ENCODE measurements around the gene CDCP2.

CDCP2 gene

DNA sequence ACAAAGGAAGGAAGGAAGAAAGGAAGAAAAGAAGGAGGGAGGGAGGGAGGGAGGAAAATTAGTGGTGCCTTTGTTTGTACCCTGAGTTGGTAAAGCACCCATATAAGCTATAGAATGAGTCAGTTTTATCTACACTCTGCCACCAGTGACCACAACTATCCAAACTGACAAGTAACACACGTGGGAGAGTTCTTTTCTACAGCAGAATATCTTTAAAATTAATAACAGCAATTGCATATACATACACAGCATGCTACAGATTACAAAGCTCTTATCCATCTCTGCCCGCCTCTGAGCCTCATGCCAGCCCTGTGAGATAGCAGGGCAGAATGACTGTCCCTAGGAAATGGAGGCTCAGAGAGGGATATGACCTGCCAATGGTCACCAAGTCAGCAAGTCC lies 20.3 kb downstream of the CDCP2 start:
- H3K4me3 ChIP-seq (ENCODE audit: low read length), result no peak overlapping the region
- H3K27ac ChIP-seq (ENCODE audit: low read length), result no peak overlapping the region
- H3K27me3 ChIP-seq (ENCODE audit: control insufficient read depth, insufficient read depth, low read length), result no peaks in the 10 kb centered on the region
- H3K36me3 ChIP-seq (ENCODE audit: control insufficient read depth, low read depth, low read length), result no peaks in the 10 kb centered on the region
- H3K4me1 ChIP-seq (ENCODE audit: control insufficient read depth, low read depth, low read length), result peaks cover 28% of the 10 kb centered on the region
- no peaks in the 10 kb centered on the region for H3K9me3 ChIP-seq (ENCODE audit: control insufficient read depth, low read depth, low read length)
- H3K9ac ChIP-seq (ENCODE audit: low read length), result no peak overlapping the region

DNA sequence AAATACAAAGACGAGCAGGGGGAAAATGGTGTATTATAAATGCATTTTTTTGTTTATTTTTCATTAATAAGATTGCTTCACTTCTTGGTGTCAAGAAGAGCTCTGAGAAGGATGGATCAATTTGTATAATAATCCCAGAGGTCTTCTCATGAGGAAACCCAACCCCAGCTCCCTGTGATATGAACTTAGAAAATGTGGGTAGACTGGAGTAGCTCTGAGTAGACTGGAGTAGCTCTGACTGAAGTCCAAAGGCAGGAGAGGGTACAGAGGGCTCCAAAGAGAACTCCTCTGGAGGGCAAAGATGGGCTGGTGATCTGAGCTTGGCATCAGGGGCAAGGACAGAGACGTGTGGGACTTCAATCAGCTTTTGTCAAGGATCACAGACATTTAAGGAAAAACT lies 21.4 kb downstream of the CDCP2 start:
- Histone ChIP-seq H3K27me3 (ENCODE audit: control insufficient read depth, insufficient read depth, low read length) (no peaks in the 10 kb centered on the region), H3K27ac (ENCODE audit: low read length) (no peak overlapping the region), H3K4me3 (ENCODE audit: low read length) (no peak overlapping the region), H3K36me3 (ENCODE audit: control insufficient read depth, low read depth, low read length) (no peaks in the 10 kb centered on the region), H3K4me1 (ENCODE audit: control insufficient read depth, low read depth, low read length) (peaks cover 18% of the 10 kb centered on the region), H3K9ac (ENCODE audit: low read length) (no peak overlapping the region), H3K9me3 (ENCODE audit: control insufficient read depth, low read depth, low read length) (no peaks in the 10 kb centered on the region)

GRCh38 chr1:54129858-54130257 lies 22.9 kb downstream of the CDCP2 start:
- Histone ChIP-seq H3K4me3 (ENCODE audit: low read length) (no peak overlapping the region), H3K36me3 (ENCODE audit: control insufficient read depth, low read depth, low read length) (no peaks in the 10 kb centered on the region), H3K9me3 (ENCODE audit: control insufficient read depth, low read depth, low read length) (no peaks in the 10 kb centered on the region), H3K27me3 (ENCODE audit: control insufficient read depth, insufficient read depth, low read length) (no peaks in the 10 kb centered on the region), H3K9ac (ENCODE audit: low read length) (no peak overlapping the region), H3K4me1 (ENCODE audit: control insufficient read depth, low read depth, low read length) (peaks cover 2% of the 10 kb centered on the region), H3K27ac (ENCODE audit: low read length) (no peak overlapping the region)

GRCh38 chr1:54127594-54128300 lies 25.1 kb downstream of the CDCP2 start:
- Histone ChIP-seq H3K9me3 (ENCODE audit: control insufficient read depth, low read depth, low read length) (no peaks in the 10 kb centered on the region), H3K4me3 (ENCODE audit: low read length) (no peak overlapping the region), H3K4me1 (ENCODE audit: control insufficient read depth, low read depth, low read length) (peaks cover 8% of the 10 kb centered on the region), H3K27ac (ENCODE audit: low read length) (no peak overlapping the region), H3K9ac (ENCODE audit: low read length) (no peak overlapping the region), H3K27me3 (ENCODE audit: control insufficient read depth, insufficient read depth, low read length) (peaks cover 3% of the 10 kb centered on the region), H3K36me3 (ENCODE audit: control insufficient read depth, low read depth, low read length) (no peaks in the 10 kb centered on the region)

- Histone ChIP-seq H3K9ac (ENCODE audit: low read length) (no peak overlapping the region), H3K4me3 (ENCODE audit: low read length) (no peak overlapping the region), H3K27ac (ENCODE audit: low read length) (no peak overlapping the region), H3K27me3 (ENCODE audit: control insufficient read depth, insufficient read depth, low read length) (peaks cover 14% of the 10 kb centered on the region), H3K36me3 (ENCODE audit: control insufficient read depth, low read depth, low read length) (no peaks in the 10 kb centered on the region), H3K4me1 (ENCODE audit: control insufficient read depth, low read depth, low read length) (peaks cover 8% of the 10 kb centered on the region), H3K9me3 (ENCODE audit: control insufficient read depth, low read depth, low read length) (no peaks in the 10 kb centered on the region)
Measured at GRCh38 chr1:54126271-54126815, 26.5 kb downstream of the CDCP2 start.

DNA sequence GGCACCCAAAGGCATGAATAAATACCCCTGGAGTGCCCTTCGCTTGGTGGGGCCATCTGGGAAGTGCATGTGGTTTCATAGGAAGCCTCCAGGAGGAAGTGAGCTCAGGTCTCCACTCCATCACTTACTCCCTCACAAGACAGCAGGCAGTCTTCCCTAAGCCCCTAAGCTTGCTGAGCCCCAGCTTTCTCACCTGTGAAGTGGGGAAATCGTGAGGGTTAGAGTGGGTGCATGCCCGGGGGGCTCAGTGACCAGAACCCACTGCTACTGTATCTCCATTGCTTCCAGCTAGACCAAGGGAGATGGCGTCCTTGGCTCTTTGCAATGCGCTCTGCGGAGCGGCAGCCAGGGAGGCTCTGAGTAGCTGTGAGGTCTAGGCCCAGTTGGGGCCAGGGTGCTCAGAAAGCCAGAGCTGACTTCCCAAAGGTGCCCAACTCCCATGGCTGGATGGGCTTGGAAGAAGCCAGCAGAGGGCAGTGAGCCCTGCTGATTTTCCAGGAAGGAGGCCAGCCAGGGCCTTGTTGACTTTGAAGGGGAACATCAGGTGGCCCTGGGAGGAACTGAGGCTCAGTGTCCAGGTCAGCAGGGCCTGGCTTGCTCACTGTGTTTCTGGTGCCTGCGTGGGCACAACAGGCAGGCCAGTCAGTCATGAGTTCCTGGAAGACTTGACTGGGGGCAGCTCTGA lies 27.3 kb downstream of the CDCP2 start:
- H3K36me3 ChIP-seq (ENCODE audit: control insufficient read depth, low read depth, low read length), result no peaks in the 10 kb centered on the region
- peaks cover 14% of the 10 kb centered on the region for H3K27me3 ChIP-seq (ENCODE audit: control insufficient read depth, insufficient read depth, low read length)
- no peak overlapping the region for H3K4me3 ChIP-seq (ENCODE audit: low read length)
- no peak overlapping the region for H3K27ac ChIP-seq (ENCODE audit: low read length)
- no peaks in the 10 kb centered on the region for H3K9me3 ChIP-seq (ENCODE audit: control insufficient read depth, low read depth, low read length)
- H3K4me1 ChIP-seq (ENCODE audit: control insufficient read depth, low read depth, low read length), result peaks cover 11% of the 10 kb centered on the region
- H3K9ac ChIP-seq (ENCODE audit: low read length), result no peak overlapping the region

DNA sequence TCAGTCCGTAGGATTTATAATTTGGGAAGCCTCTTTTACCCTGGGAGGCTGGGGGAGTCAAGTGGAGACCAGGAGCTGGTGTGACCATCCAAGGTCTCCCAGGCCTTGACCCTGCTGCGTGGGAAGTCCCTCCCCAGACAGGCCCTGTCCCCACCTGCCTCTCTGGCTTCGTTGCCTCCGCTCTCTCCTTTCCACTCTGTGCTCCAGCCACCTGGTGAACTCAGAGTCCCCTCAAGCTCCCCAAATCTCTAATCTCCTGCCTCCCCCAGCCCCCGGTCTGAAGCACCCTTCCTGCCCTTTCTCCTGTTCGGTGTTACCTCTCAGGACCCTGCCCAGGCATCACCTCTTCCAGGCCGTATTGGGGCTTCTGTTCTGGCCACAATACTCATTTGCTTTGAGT lies 27.9 kb downstream of the CDCP2 start:
- no peaks in the 10 kb centered on the region for H3K36me3 ChIP-seq (ENCODE audit: control insufficient read depth, low read depth, low read length)
- H3K4me3 ChIP-seq (ENCODE audit: low read length), result no peak overlapping the region
- H3K4me1 ChIP-seq (ENCODE audit: control insufficient read depth, low read depth, low read length), result peaks cover 11% of the 10 kb centered on the region

DNA sequence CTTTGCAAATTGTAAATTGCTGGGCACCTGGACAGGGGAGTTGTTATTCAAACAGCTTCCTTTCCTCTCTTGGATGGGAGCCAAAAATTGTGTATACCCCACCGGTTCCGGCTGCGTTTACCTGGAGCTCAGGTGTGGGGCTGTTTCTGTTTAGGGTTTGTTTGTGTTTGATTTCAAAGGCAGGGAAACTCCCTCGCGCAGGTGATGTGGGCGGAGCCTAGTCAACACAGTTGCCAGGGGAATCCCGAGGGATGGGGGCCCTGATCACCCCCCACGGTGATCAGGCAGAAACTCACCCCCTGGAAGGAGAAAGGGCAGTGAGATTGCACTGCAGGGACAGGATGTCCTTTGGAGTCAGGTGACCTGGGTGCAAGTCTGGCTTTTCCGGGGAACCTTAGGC lies 28.3 kb downstream of the CDCP2 start:
- H3K9me3 ChIP-seq (ENCODE audit: control insufficient read depth, low read depth, low read length), result no peaks in the 10 kb centered on the region
- no peak overlapping the region for H3K9ac ChIP-seq (ENCODE audit: low read length)
- peaks cover 11% of the 10 kb centered on the region for H3K4me1 ChIP-seq (ENCODE audit: control insufficient read depth, low read depth, low read length)
- H3K4me3 ChIP-seq (ENCODE audit: low read length), result no peak overlapping the region
- H3K36me3 ChIP-seq (ENCODE audit: control insufficient read depth, low read depth, low read length), result no peaks in the 10 kb centered on the region
- no peak overlapping the region for H3K27ac ChIP-seq (ENCODE audit: low read length)
- peaks cover 14% of the 10 kb centered on the region for H3K27me3 ChIP-seq (ENCODE audit: control insufficient read depth, insufficient read depth, low read length)

More for the DNA sequence above, 27.9 kb downstream of the CDCP2 start:
- H3K9me3 ChIP-seq (ENCODE audit: control insufficient read depth, low read depth, low read length), result no peaks in the 10 kb centered on the region
- peaks cover 14% of the 10 kb centered on the region for H3K27me3 ChIP-seq (ENCODE audit: control insufficient read depth, insufficient read depth, low read length)
- no peak overlapping the region for H3K9ac ChIP-seq (ENCODE audit: low read length)
- H3K27ac ChIP-seq (ENCODE audit: low read length), result no peak overlapping the region

- H3K27me3 ChIP-seq (ENCODE audit: control insufficient read depth, insufficient read depth, low read length), result peaks cover 14% of the 10 kb centered on the region
- H3K9me3 ChIP-seq (ENCODE audit: control insufficient read depth, low read depth, low read length), result no peaks in the 10 kb centered on the region
- H3K4me1 ChIP-seq (ENCODE audit: control insufficient read depth, low read depth, low read length), result peaks cover 11% of the 10 kb centered on the region
- no peaks in the 10 kb centered on the region for H3K36me3 ChIP-seq (ENCODE audit: control insufficient read depth, low read depth, low read length)
- H3K4me3 ChIP-seq (ENCODE audit: low read length), result no peak overlapping the region
- no peak overlapping the region for H3K9ac ChIP-seq (ENCODE audit: low read length)
- no peak overlapping the region for H3K27ac ChIP-seq (ENCODE audit: low read length)
Measured at GRCh38 chr1:54122992-54123391, 29.8 kb downstream of the CDCP2 start.

- Histone ChIP-seq H3K9ac (ENCODE audit: low read length) (no peak overlapping the region), H3K4me3 (ENCODE audit: low read length) (peak overlapping the region; percentile 16)
Measured at GRCh38 chr1:54122135-54122751, 30.6 kb downstream of the CDCP2 start.

DNA sequence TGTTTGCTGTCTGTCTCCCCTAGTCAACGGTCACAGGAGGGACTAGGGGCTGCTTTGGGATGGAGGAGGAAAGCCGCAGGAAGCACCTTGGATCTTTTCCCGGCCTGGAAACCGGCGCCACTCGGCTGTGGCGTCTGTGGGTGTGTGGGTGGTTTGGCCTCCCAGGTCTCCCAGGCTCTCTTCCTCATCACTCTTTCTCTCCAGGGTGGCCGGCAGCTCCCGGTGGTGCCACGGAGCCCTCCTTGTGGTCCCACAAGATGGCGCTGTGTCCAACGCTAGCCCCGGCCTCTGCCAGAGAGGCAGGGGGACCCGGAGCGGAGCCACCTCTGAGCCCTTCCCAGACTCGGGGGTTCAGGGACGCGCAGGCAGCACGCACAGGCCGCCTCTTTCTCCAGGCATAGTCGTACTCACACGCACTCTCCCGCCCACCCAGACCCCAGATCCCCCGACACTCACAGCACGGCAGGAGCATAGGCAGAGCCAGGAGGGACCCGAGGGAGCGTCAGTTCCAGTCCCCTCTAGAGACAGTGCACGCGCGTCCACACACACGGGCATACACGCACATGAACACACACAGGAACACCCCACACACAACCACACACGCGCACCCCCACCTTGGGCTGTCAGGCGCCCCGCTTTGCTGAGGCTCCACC lies 31.2 kb downstream of the CDCP2 start:
- H3K9me3 ChIP-seq (ENCODE audit: control insufficient read depth, low read depth, low read length), result no peaks in the 10 kb centered on the region
- peak overlapping the region; percentile 16 for H3K4me3 ChIP-seq (ENCODE audit: low read length)
- no peak overlapping the region for H3K27ac ChIP-seq (ENCODE audit: low read length)
- H3K36me3 ChIP-seq (ENCODE audit: control insufficient read depth, low read depth, low read length), result no peaks in the 10 kb centered on the region
- H3K27me3 ChIP-seq (ENCODE audit: control insufficient read depth, insufficient read depth, low read length), result peaks cover 14% of the 10 kb centered on the region
- peaks cover 11% of the 10 kb centered on the region for H3K4me1 ChIP-seq (ENCODE audit: control insufficient read depth, low read depth, low read length)
- no peak overlapping the region for H3K9ac ChIP-seq (ENCODE audit: low read length)

More at GRCh38 chr1:54122135-54122751, 30.6 kb downstream of the CDCP2 start:
- Histone ChIP-seq H3K27me3 (ENCODE audit: control insufficient read depth, insufficient read depth, low read length) (peaks cover 14% of the 10 kb centered on the region), H3K36me3 (ENCODE audit: control insufficient read depth, low read depth, low read length) (no peaks in the 10 kb centered on the region), H3K27ac (ENCODE audit: low read length) (no peak overlapping the region), H3K4me1 (ENCODE audit: control insufficient read depth, low read depth, low read length) (peaks cover 11% of the 10 kb centered on the region), H3K9me3 (ENCODE audit: control insufficient read depth, low read depth, low read length) (no peaks in the 10 kb centered on the region)
